HG03460 (cell line): ENCODE data around the gene RAD9B.
"Not testable (repeated sequence)": the region's sequence is repeated elsewhere in the genome, so short reads cannot be mapped to it uniquely, and the experiment has no call there.

Experiments
- ATAC-seq: cut with Tn5 transposase; IDR thresholded peaks from one replicate; pipeline ENCODE4 v1.9.1; 2021; ENCODE audit not compliant: unreplicated experiment

The RAD9B gene

GRCh38 chr12:110520876-110521712 lies 19.0 kb downstream of the RAD9B start:
- ATAC-seq = not testable (repeated sequence)

DNA sequence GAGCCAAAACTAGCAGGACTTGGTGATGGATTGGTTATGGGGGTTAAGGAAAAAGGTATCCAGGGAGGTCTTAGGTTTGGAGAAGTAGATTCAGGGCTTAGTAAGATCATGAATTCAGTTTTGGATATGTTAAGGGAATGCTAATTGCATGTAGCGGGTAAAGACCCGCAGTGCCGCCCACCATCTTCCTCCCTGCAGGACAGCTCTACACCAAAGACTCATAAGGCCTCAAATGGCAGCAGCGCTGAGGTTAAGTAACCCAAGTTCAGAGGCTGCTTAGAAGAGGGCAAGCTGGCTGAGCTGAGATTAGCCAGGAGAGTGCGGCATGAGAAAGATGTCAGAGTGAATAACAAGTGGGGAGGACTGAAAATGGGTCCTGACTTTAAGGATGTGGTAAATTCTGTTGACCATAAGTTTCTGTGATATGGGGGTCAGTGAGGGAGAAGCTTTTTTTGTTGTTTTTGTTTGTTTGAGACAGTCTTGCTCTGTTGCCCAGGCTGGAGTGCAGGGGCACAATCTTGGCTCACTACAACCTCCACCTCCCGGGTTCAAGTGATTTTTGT lies 26.2 kb downstream of the RAD9B start:
- no peak for ATAC-seq

DNA sequence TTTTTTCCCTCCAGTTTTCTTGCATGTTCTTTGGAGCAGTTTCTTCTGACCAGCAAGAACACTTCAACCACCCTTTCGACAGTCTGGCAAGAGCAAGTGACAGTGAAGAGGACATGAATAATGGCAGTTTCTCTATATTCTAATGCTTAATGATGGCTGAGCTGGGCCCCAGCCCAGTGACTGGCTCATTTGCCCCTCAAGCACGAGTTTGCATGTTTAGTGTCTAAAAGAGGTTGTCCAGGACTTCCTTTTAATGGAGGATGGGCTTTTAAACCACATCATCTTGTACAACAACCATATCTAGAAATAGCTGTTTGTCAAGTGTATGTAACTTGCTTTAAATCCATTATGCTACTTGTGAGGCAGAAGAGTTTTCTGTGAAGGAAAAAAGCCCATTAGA lies 28.4 kb downstream of the RAD9B start:
- no peak for ATAC-seq

- peak; percentile 87 for ATAC-seq
Observed at GRCh38 chr12:110531741-110532333, 29.7 kb downstream of the RAD9B start.

GRCh38 chr12:110532644-110533043 lies 30.5 kb downstream of the RAD9B start:
- ATAC-seq = no peak

DNA sequence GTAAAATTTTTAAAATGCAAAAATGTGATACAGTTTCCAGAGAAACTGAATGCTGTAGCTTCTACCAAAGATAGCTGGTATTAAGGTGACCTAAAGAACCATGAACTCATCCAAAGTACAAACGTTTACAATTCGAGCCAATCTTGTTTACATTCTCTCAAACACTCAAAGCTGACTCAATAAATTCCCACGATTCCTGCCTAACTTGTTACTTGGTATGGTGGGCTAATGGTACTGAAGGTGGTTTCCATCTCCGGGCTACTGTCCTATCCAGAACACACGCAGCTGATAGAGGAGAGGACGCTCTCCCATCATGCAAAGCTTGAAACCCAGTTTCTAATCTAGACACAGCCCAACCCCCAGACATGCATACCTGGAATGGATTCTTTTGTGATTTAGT lies 31.5 kb downstream of the RAD9B start:
- no peak for ATAC-seq

DNA sequence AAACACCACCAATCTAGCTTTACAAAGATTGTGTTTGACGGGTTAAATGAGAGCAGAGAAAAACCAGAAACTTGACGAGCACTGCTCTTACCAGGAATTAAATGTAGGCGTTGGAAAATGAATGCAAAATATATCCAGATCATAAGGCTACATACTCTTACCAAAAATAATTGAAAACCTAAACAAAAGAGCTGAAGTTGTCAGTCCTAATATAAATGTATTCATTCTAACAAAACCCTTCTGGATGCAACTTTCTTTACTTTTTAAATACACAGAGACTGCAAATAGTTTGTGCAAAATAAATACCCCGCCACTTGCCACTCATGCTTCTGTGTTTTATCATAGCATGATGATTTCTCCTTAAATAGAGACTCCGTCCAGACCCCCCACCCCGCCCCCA lies 32.7 kb downstream of the RAD9B start:
- ATAC-seq = no peak

GRCh38 chr12:110536834-110537604 lies 34.9 kb downstream of the RAD9B start:
- ATAC-seq = no peak

DNA sequence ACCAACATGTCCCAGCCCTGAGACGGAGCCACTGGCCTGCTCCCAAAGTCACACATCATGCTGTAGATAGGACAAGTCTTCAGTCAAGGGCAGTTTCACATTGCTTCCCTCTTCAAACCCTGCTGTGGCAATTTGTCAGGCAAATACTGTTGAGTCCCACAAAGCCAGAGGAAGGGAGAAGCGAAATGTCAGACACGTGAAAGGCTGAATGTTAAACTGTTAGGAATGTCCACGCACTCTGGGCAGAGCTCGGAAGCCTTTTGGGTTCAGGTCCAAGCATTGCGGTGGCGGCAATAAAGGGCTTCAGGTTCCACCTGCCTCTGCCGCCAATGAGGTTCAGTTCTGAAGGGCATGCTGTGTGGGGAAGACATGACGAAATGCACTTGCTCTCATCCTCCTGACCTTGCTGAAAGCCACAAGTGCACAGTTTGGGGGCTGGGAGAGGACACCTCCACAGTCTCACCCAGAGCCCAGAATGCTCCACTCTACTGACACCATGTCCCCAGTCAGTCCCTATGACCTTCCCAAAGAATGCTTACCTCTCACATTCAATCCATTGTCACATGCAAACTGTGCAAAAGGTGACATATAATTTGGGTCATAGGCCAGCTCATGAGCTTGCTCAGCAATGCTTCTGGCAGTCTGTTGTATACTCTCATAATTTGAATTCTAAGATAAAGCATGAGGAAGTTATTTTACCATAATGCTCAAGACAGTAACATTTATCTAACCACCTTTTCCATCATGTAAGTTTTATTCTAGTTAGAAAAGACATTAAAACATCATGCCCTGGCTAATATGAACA lies 35.7 kb downstream of the RAD9B start:
- no peak for ATAC-seq

DNA sequence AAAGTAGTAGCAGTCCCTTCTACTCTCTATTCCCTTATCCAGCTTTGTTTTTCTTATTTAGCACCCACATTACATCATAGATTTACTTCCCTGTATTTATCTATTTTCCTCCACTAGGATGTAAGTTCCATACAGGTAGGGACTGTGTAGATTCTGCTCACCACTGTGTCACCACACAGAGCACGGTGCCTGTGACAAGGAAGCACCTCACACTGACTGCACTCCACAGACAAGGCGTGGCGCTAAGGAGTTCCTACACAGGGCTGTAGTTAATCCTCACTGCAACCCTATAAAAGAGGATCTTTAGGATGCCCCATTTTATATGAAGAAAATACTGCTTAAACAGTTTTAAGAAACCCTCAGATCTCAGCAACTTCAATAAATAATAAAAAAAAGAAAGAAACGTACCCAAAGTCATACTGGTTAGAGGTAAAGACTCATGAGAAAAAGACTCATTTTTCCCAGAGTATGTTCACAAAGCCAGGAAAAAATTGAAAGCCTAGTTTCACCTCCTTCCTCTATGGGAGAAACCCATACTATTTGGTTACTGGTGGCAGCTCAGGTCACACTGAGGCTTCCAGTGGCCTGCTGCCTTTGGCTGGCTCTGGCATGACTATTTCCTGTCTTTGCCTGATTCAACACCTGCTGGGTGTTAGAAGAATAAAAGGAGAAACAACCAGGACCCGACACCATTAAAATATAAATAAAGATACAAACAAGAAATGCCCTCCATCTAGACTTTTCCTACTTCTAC lies 36.9 kb downstream of the RAD9B start:
- no peak for ATAC-seq

GRCh38 chr12:110540048-110540447 lies 37.9 kb downstream of the RAD9B start:
- no peak for ATAC-seq

- no peak for ATAC-seq
Observed at GRCh38 chr12:110543252-110543959, 41.3 kb downstream of the RAD9B start.

- no peak for ATAC-seq
Observed at GRCh38 chr12:110543965-110544364, 41.8 kb downstream of the RAD9B start.

DNA sequence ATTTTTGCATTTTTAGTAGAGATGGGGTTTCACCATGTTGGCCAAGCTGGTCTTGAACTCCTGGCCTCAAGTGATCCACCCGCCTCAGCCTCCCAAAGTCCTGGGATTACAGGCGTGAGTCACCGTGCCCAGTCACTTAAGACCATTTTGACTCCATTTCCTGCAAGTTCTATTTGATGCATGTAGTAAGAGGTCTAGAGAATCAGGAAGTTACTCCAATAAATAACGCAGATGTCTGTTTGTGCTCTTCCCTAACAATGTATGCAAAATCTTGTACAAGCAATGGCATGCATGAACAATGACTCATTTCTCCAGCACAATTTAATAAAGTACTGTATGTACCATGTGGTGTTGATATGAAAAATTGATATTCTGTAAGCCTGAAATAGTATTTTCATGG lies 43.1 kb downstream of the RAD9B start:
- not testable (repeated sequence) for ATAC-seq

- ATAC-seq = no peak
Observed at GRCh38 chr12:110545812-110546211, 43.7 kb downstream of the RAD9B start.

- ATAC-seq = no peak
Observed at GRCh38 chr12:110546339-110546738, 44.2 kb downstream of the RAD9B start.

DNA sequence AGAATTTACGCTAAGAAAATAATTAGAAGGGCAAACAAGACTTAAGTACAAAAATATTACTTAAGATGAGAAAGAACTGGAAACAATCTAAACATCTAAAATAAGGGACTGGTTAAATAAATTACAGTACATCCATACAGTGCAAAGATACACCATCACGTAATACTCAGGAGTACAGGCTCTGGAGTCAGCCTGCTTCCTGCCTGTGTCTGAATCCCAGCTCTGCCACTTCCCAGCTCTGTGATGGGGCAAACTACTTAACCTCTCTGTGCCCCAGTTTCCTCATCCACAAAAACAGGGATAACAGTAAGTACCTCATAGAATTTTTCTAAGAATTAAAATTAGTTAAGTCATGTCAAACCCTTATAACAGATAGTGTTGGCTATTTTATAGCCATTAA lies 45.0 kb downstream of the RAD9B start:
- ATAC-seq = no peak

GRCh38 chr12:110548678-110549077 lies 46.5 kb downstream of the RAD9B start:
- no peak for ATAC-seq

DNA sequence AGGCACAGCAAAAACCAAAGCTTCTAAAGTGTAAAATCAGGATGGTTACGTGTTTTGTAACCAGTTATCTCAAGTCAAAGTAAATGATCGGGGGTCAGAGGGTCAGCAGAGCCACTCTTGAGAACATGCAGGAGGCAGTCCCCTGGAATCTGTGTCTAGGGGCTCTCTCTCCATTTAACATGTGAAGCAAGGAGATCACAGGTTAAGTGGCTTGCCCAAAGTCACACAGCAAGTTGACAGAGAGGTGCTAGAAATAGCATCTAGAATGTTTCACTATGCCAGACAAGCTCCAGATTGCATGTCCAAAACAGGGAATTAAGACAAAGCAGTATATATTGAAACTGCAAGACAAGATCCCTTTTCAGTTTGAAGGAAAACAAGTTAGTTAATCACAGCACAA lies 47.6 kb downstream of the RAD9B start:
- no peak for ATAC-seq
